ENCODE results near the gene HECTD4.

Gene HECTD4

GRCh38 chr12:112322441-112322840 is 59.8 kb downstream of the HECTD4 start:
- DNase-seq (ENCODE audit: low read depth), result no peak

- no peak for DNase-seq (ENCODE audit: low read depth)
These were observed 61.0 kb downstream of the HECTD4 start for GRCh38 chr12:112321245-112321644.

- no peak for DNase-seq (ENCODE audit: low read depth)
These were observed 62.8 kb downstream of the HECTD4 start for GRCh38 chr12:112319395-112319794.

- no peak for DNase-seq (ENCODE audit: low read depth)
These were observed 64.8 kb downstream of the HECTD4 start for GRCh38 chr12:112317481-112317880.

GRCh38 chr12:112314981-112315380 is 67.2 kb downstream of the HECTD4 start:
- DNase-seq (ENCODE audit: low read depth), result no peak

- no peak for DNase-seq (ENCODE audit: low read depth)
These were observed 72.4 kb downstream of the HECTD4 start for GRCh38 chr12:112309797-112310196.

- no peak for DNase-seq (ENCODE audit: low read depth)
These were observed 73.6 kb downstream of the HECTD4 start for GRCh38 chr12:112308652-112309051.

GRCh38 chr12:112308161-112308560 is 74.1 kb downstream of the HECTD4 start:
- DNase-seq (ENCODE audit: low read depth), result no peak

GRCh38 chr12:112307317-112308011 is 74.8 kb downstream of the HECTD4 start:
- DNase-seq (ENCODE audit: low read depth), result no peak

- no peak for DNase-seq (ENCODE audit: low read depth)
These were observed 76.3 kb downstream of the HECTD4 start for GRCh38 chr12:112305951-112306350.

GRCh38 chr12:112304436-112304835 is 77.8 kb downstream of the HECTD4 start:
- DNase-seq (ENCODE audit: low read depth), result no peak

- no peak for DNase-seq (ENCODE audit: low read depth)
These were observed 78.4 kb downstream of the HECTD4 start for GRCh38 chr12:112303799-112304198.

- no peak for DNase-seq (ENCODE audit: low read depth)
These were observed 79.2 kb downstream of the HECTD4 start for GRCh38 chr12:112303004-112303403.

- DNase-seq (ENCODE audit: low read depth), result no peak
These were observed 82.5 kb downstream of the HECTD4 start for GRCh38 chr12:112299704-112300103.

GRCh38 chr12:112297188-112297587 is 85.0 kb downstream of the HECTD4 start:
- DNase-seq (ENCODE audit: low read depth), result no peak

- no peak for DNase-seq (ENCODE audit: low read depth)
These were observed 86.0 kb downstream of the HECTD4 start for GRCh38 chr12:112296183-112296582.

- DNase-seq (ENCODE audit: low read depth), result no peak
These were observed 87.4 kb downstream of the HECTD4 start for GRCh38 chr12:112294793-112295192.

GRCh38 chr12:112288638-112289037 is 93.6 kb downstream of the HECTD4 start:
- DNase-seq (ENCODE audit: low read depth), result no peak

- DNase-seq (ENCODE audit: low read depth), result no peak
These were observed 96.4 kb downstream of the HECTD4 start for GRCh38 chr12:112285600-112286401.

- no peak for DNase-seq (ENCODE audit: low read depth)
These were observed 98.7 kb downstream of the HECTD4 start for GRCh38 chr12:112283546-112283945.

GRCh38 chr12:112282920-112283319 is 99.3 kb downstream of the HECTD4 start:
- no peak for DNase-seq (ENCODE audit: low read depth)

GRCh38 chr12:112275836-112276235 is 106.4 kb downstream of the HECTD4 start:
- no peak for DNase-seq (ENCODE audit: low read depth)

GRCh38 chr12:112275207-112275606 is 107.0 kb downstream of the HECTD4 start:
- no peak for DNase-seq (ENCODE audit: low read depth)

GRCh38 chr12:112270673-112271072 is 111.6 kb downstream of the HECTD4 start:
- DNase-seq (ENCODE audit: low read depth), result no peak
